ENCODE data around the gene CYP24A1. TPM values are rescaled to one million over a fixed set of nuclear protein-coding genes. Genes with fewer than 3 reads are reported as not detected.

CYP24A1 gene
- total RNA-seq, 4 donors from 2014 or later, result 0.10 to 0.71 (median 0.69) TPM; not detected in 1

- intact Hi-C loops (cut with DNase I; ENCODE audit: low total_unique reads), result no loop called here
- no peak overlapping the region for H3K4me3 ChIP-seq (ENCODE audit: low read depth, poor library complexity, severe bottlenecking)
- WGBS, 2 donors, result 84 to 85% methylated on average over 1 of the region's 1 CpG
- DNase-seq (ENCODE audit: low spot score in 2 of 2), result no peak
- TF ChIP-seq CTCF (IDR thresholded peaks at IDR 0.05) (no peak), POLR2A (IDR thresholded peaks at IDR 0.05) (no peak)
Measured at GRCh38 chr20:54146672-54147071, 27.1 kb downstream of the CYP24A1 start.

GRCh38 chr20:54144847-54145414 is 28.9 kb downstream of the CYP24A1 start:
- intact Hi-C loops (cut with DNase I; ENCODE audit: low total_unique reads), result no loop called here
- 86 to 92% methylated on average over 6 of the region's 6 CpGs for WGBS, 2 donors
- no peak for DNase-seq (ENCODE audit: low spot score in 2 of 2)
- no peak overlapping the region for H3K4me3 ChIP-seq (ENCODE audit: low read depth, poor library complexity, severe bottlenecking)
- no peak for TF ChIP-seq CTCF (IDR thresholded peaks at IDR 0.05)
- no peak for TF ChIP-seq POLR2A (IDR thresholded peaks at IDR 0.05)

- intact Hi-C loops (cut with DNase I; ENCODE audit: low total_unique reads), result no loop called here
- DNase-seq (ENCODE audit: low spot score in 2 of 2), result no peak
- no peak overlapping the region for H3K4me3 ChIP-seq (ENCODE audit: low read depth, poor library complexity, severe bottlenecking)
- TF ChIP-seq POLR2A (IDR thresholded peaks at IDR 0.05) (no peak), CTCF (IDR thresholded peaks at IDR 0.05) (no peak)
- WGBS, 2 donors, result 71 to 73% methylated on average over 6 of the region's 6 CpGs
Measured at GRCh38 chr20:54140927-54141566, 32.7 kb downstream of the CYP24A1 start.

GRCh38 chr20:54140486-54140885 is 33.3 kb downstream of the CYP24A1 start:
- no peak for DNase-seq (ENCODE audit: low spot score in 2 of 2)
- no peak for TF ChIP-seq CTCF (IDR thresholded peaks at IDR 0.05)
- TF ChIP-seq POLR2A (IDR thresholded peaks at IDR 0.05), result no peak
- intact Hi-C loops (cut with DNase I; ENCODE audit: low total_unique reads), result no loop called here
- 87 to 89% methylated on average over 3 of the region's 3 CpGs for WGBS, 2 donors
- H3K4me3 ChIP-seq (ENCODE audit: low read depth, poor library complexity, severe bottlenecking), result no peak overlapping the region

GRCh38 chr20:54140067-54140466 is 33.7 kb downstream of the CYP24A1 start:
- TF ChIP-seq CTCF (IDR thresholded peaks at IDR 0.05) (no peak), POLR2A (IDR thresholded peaks at IDR 0.05) (no peak)
- intact Hi-C loops (cut with DNase I; ENCODE audit: low total_unique reads), result no loop called here
- H3K4me3 ChIP-seq (ENCODE audit: low read depth, poor library complexity, severe bottlenecking), result no peak overlapping the region
- no peak for DNase-seq (ENCODE audit: low spot score in 2 of 2)
- 88 to 94% methylated on average over 6 of the region's 6 CpGs for WGBS, 2 donors

- no peak for DNase-seq (ENCODE audit: low spot score in 2 of 2)
- no peak for TF ChIP-seq CTCF (IDR thresholded peaks at IDR 0.05)
- TF ChIP-seq POLR2A (IDR thresholded peaks at IDR 0.05), result no peak
- intact Hi-C loops (cut with DNase I; ENCODE audit: low total_unique reads), result no loop called here
- WGBS, 2 donors, result 87 to 91% methylated on average over 7 of the region's 7 CpGs
- no peak overlapping the region for H3K4me3 ChIP-seq (ENCODE audit: low read depth, poor library complexity, severe bottlenecking)
Measured at GRCh38 chr20:54139188-54139587, 34.6 kb downstream of the CYP24A1 start.
